Upper lobe of left lung (tissue), 4 donors: ENCODE measurements around the gene CALHM2.

Source experiments
- CTCF ChIP-seq, 6 experiments: fragments of 450-650 bp in 4 of 6; fragments of 200-600 bp in 2 of 6; sonication (generic) in 2 of 6; IDR thresholded peaks; one replicate each; pipeline ENCODE4 v1.5.1; 2016 to 2019; ENCODE audit warnings: antibody characterized with exemption in 6 of 6
- EP300 ChIP-seq, 4 donors: sonication (generic); formaldehyde crosslinking; IDR thresholded peaks; one replicate each; pipeline ENCODE4 v1.5.1; 2017; ENCODE audit warnings: antibody characterized with exemption in 4 of 4, control low read depth in 2 of 4
- POLR2A ChIP-seq, 4 donors: fragments of 450-650 bp; IDR thresholded peaks; one replicate each; pipeline ENCODE4 v1.5.1; 2016 to 2017; ENCODE audit warnings: antibody characterized with exemption in 4 of 4, mild to moderate bottlenecking in 2 of 4
- POLR2AphosphoS5 ChIP-seq, 2 donors: sonication (generic); formaldehyde crosslinking; IDR thresholded peaks; one replicate each; pipeline ENCODE4 v1.5.1; 2017; ENCODE audit warnings: antibody characterized with exemption in 2 of 2

DNA sequence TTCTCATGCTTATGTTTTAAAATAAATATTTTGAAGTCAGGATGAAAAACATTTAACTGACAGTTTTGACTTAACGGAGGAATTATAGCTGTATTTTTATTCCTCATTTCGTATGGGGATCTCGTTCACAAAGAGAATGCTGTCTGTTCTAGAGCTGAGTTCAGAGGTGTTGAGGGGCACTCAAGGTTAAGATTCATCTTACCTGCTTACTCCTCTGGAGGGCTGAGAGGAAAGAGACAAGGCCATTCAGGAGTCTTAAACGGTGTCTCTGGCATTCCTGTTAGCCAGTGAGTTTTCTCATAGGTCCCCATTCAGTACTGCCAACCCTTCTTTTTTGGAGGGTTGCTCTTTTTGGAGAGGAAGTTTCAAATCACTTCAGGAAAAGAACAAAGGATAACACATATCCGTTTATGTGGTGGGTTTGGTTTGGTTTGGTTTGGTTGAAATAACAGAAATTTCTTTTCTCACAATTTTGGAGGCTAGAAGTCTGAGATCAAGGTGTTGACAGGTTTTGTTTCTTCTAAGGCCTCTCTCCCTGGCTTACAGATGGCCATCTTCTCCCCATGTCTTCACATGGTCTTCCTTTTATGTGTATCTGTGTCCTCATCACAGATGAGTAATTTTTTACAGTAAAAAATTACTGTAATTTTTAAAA, 23.1 kb downstream of the CALHM2 start:
- TF ChIP-seq CTCF (IDR thresholded peaks at IDR 0.05) (no peak), POLR2A (IDR thresholded peaks at IDR 0.05) (no peak), POLR2AphosphoS5 (IDR thresholded peaks at IDR 0.05) (no peak), EP300 (IDR thresholded peaks at IDR 0.05) (no peak)
